Glomerular visceral epithelial cell (primary cell): ENCODE results near the gene EFCAB3.
"Not testable (repeated sequence)": the region's sequence is repeated elsewhere in the genome, so short reads cannot be mapped to it uniquely, and the experiment has no call there.

Experiments
- DNase-seq: peaks from one replicate; pipeline ENCODE4 v3.0.0-alpha.2; 2016; ENCODE audit errors: extremely low spot score

Gene EFCAB3

DNA sequence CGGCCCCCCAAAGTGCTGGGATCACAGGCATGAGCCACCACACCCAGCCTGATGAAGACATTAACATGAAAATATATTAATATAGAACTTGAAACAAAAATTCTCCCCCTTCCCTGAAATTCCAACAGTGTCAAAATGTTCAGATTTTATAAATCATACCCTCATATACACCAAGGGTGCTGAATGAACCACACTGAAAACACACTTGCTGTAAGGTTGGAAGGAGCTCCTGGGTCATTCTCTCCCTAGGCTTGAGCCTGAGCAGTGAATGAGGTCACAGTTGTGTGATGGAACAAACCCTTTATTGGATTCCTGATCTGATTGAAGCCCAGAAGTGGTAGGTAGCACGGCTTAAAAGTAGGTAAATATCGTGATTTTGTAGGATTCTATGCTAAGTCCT is at the start of gene EFCAB3:
Gene EFCAB3 (plus strand): TSS at position 301 of the 400 bp plus-strand sequence. CDS start 2,427 bp downstream, outside the sequence.
- no peak for DNase-seq

DNA sequence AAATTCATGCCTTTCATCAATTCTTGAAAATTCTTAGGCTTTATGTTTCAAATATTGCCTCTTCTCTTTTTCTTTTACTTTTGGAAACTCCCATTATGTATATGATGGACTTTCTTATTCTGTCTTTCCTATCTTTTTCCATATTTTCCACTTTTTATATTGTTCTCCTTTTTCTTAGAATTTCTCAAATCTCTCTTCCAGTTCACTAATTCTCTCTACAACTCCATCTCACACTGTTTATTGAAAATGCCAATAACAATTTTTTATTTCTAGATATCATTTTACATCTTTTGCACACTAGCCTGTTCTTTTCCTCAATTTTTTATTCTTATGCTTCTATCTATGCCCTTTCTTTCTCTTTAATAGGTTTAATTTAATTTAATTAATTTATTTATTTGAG is 43.8 kb upstream of the EFCAB3 start:
- no peak for DNase-seq

DNA sequence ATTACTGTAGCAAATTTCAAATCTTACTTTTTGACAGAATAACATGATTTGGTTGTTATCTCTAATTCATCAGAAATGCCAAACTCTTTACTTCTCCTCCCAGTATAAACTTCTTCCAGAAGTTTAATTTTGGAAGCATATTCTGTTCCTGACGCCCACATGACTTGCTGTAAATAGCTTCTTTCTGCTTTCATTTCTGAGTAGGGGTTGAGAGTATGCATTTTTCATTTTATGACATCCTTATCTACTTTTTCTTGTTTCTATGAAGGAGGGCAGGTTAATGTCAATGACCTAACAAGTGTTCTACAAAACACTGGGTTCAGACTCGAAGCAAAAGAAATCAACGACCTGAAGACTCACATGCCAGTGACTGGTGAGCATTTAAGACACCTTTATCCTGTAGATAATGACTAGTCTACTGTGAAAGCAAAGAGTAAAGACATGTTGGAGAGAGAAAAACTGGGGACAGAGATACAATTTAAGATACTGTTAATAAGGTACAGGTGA is 36.5 kb upstream of the EFCAB3 start:
- DNase-seq = no peak

DNA sequence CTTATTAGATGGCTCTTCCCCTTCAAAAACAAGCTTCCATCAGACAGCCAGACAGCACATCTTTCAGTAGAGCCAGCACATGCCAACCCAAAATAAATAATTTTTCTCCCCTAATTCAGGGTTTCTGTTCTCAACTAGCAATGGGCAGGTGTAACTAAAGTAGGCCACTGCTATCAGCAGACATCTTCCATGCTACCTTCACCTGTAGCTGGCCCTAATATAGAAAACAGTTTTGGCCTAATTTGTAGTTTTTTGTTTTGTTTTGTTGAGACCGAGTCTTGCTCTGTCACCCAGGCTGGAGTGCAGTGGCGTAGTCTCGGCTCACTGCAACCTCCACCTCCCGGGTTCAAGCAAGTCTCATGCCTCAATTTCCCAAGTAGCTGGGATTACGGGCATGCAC is 29.2 kb upstream of the EFCAB3 start:
- no peak for DNase-seq

DNA sequence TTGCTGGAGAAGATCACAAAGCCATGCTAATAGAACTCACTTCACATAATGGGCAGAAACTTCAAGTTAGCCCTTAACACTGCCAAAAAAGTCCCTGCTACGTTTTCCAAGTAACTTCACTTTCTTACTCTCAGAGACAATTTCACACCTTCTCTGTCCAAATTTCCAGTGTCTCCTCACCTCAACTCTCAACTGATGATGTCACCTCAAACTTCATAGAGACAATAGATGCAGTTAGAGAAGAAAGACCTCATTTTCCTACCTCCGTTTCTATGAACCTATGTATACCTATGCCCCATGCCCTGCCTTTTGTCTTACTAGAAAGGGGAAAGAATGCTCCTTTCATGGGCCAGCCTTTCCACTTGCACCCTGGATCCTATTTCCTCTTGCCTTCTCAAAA is 14.2 kb upstream of the EFCAB3 start:
- DNase-seq = no peak

DNA sequence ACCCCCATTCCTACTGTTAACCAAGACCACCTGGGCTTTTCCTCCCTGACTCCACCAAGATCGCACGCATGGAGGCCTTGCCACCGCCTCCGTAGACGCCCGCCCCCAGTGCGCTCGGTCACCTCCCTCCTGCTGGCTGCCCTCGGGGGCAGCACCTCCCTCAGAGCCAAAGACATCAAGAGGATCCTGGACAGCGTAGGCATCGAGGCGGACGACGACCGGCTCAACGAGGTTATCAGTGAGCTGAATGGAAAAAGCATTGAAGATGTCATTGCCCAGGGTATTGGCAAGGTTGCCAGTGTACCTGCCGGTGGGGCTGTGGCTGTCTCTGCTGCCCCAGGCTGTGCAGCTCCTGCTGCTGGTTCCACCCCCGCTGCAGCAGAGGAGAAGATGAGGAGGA is 1.2 kb downstream of the EFCAB3 start:
- no peak for DNase-seq

DNA sequence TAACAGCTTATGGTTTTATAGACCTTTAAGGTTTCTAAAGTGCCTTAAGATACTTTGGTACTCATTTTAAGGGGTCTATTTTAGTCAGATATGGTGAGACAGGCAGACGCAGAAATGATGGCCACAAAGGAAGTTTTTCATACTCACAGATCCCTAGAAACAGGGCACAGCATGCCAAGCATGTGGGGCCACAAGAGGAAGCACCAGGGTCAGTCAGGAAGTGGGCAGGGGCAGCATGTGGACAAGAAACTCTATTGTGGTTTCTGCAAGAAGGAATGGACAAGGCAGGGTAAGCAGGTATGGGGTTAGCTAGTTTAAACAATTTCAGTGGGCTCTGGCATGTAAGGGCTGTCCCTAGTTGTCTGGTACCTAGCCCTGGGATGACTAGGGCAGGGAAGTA is 8.5 kb downstream of the EFCAB3 start:
- no peak for DNase-seq

DNA sequence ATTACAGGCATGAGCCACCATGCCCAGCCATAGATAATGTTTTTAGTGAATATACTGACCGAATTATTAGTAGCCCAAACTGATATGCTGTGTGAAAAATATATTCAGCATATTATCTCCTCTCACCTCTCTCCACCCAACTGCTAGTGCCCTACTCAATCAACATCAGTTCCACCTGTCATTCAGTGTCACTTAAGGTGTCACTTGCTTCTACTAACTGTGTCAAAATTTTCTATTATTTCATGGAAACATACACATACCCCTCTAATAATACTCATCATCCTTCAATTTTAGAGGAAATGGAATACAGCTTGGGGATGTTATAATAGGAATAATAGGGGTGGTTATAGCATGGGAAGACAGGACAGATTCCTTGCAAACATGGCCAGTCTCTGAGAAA is 12.6 kb downstream of the EFCAB3 start:
- DNase-seq = no peak

DNA sequence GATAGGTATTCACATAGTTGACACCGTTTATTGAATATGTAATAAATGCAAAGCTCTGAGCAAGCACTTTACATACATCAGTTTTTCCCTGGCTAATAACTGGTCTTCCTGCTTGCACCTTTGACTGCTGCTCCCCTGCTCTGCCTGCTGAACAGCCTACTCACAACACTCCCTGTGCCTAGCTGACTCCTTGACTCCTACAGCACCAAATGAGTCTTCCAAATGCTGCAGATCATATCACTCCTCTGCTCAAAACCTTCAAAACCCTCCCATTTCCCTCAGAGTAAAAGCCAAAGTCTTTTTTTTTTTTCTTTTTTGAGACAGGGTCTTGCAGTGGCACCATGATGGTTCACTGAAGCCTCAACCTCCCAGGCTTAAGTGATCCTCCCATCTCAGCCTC is 18.5 kb downstream of the EFCAB3 start:
- DNase-seq = no peak

DNA sequence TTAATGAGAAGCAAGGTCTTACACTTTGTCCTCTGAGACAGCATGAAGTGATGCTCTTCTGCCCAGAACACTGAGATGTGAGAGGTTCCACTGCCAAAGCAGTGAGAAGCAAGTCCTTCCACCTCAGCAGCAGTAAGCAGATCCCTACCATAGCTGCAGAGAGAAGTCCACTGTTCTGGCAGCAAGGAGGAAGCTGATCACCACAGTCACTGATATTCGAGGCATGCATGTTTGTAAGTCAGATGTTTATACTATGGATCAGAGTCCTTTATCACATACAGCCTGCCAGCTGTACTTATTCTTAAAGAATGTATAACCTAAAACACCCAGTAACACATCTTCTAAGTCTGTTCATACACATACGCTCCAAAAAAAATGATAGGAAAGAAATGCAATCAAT is 25.1 kb downstream of the EFCAB3 start:
- DNase-seq = no peak

DNA sequence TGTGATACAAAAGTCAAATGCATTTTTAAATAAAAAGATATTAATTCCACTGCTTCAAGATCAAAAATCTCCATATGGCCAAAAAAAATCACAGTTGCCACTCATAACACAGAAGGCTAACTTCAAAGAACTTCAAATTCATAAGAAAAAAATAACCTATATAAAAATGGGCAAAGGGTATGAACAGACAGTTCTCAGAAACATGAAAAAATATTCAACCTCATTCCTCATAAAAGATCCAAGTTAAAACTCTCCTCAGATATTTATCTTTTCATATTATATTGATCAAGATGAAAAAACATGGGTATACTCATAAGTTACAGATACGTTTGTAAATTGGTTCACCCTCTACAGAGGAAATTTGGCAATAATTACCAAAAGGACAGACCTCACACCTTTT is 32.7 kb downstream of the EFCAB3 start:
- not testable (repeated sequence) for DNase-seq

DNA sequence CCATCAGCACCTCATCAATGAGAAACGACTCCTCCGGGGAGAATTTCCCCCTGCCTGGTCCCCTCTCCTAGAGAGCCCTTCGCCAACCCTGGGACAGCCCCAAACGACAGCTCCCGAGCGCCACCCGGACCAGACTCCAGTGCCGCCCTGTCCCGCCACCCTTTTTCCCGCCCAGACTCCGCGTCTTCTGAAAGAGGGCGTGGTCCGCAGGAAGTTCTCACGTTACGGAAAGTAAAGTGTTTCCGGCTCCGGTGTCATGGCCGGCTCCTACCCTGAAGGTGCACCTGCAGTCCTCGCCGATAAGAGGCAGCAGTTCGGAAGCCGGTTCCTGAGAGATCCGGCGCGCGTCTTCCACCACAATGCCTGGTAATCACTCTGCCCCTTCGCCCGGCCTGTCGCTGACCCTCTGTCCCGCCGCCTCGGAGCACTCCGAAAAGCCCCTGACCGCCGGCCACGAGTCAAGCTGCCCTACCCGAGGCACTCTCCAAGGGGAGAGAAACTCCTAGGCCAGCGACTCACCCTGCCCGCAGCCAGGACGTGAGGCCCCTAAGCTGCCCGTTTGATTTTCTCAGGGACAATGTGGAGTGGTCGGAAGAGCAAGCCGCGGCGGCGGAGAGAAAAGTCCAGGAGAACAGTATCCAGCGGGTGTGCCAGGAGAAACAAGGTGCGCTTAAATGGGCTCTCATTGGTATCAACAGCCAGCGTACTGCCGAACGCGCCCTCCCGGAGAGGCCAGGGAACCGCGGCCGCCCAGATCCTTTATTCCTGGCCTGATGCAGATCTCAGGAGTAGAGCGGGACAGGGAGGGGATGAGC is 43.5 kb downstream of the EFCAB3 start, which contains the start of gene METTL2A:
Gene METTL2A (plus strand): TSS at position 251 of the 815 bp plus-strand sequence. CDS start 6 bp downstream, at position 257.
- peak; percentile 92 for DNase-seq

DNA sequence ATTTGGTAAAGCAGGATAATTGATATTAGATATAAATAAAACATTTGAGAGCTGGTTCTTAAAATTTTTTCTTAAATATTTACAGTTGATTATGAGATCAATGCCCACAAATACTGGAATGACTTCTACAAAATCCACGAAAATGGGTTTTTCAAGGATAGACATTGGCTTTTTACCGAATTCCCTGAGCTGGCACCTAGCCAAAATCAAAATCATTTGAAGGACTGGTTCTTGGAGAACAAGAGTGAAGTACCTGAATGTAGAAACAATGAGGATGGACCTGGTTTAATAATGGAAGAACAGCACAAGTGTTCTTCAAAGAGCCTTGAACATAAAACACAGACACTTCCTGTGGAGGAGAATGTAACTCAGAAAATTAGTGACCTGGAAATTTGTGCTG is 45.9 kb downstream of the EFCAB3 start:
- DNase-seq = not testable (repeated sequence)

DNA sequence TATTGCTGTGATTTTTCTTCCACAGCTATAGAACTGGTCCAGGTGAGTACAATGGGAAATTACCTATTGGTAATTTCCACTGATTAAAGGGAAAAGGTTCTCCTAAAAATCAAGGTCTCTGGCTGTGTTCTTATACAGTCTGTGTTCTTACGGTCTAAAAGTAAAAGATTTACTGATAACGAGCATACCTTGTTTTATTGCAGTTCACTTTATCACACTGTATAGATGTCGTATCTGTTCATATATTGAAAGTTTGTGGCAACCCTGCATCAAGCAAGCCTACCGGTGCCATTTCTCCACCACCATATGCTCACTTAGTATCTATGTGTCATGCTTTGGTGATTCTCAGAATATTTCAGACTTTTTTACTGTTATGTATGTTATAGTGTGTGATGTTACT is 54.9 kb downstream of the EFCAB3 start:
- not testable (repeated sequence) for DNase-seq

DNA sequence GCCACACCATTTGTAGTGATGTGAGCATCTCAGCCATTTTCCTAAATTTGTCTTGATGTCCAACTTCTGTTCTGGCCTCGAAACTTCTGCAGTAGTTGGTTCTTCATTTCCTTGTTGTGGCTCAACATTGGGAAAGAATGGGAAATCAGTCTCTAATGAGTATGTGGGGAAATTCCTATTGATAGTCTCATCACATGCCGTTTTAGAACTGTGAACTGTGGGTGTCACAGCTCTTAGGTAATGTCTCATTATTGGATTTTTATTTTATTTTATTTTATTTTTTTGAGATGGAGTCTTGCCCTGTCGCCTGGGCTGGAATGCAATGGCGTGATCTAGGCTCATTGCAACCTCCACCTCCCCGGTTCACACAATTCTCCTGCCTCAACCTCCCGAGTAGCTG is 60.8 kb downstream of the EFCAB3 start:
- not testable (repeated sequence) for DNase-seq

DNA sequence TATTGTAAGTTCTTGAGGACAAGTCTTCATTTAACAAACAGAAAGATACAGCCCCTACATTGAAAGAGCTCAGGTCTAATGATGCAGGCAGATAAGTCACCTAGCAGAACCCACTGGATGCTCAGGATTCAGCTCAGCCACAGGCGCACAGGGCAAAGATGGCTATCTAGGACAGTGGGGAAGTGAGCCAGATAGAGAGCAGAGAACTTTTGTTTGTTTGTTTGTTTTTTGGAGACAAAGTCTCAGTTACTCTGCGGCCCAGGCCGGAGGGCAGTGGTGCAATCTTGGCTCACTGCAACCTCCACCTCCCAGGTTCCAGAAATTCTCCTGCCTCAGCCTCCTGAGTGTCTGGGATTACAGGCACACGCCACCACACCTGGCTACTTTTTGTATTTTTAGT is 63.7 kb downstream of the EFCAB3 start:
- DNase-seq = no peak

DNA sequence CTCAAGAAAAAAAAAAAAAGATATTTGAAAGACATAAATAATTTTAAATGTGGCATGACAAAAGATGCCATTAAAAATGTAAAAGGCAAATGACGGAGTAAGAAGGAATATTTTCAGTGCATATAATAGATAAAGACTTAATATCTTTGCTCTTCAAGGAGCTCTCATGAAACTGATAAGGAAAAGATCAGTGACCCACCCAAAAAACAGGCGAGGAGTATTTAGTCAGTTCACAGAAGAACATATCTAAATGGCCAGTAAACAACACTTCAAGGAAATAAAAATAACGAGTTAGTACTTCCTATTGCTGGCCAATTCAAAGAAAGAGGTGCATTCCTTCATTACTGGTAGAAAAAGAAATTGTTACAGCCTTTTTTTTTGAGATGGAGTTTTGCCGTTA is 65.4 kb downstream of the EFCAB3 start:
- DNase-seq = not testable (repeated sequence)

DNA sequence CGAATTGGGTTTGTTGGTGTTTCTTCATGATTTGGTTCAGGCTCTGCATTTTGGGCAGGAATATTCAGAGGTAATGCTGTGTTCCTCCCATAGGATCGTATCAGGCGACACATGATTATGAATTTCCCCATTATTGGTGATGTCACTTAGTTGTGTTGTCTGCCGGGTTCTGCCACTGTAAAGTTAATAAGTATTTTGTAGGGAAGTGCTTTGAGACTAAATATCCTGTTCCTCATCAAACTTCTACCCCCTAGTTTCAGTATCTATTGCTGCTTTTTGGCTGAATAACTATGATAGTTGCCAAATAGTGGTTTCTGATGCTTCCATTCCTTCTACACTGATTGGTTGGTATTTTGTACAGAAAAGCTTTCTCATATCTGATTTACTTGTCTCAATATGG is 71.8 kb downstream of the EFCAB3 start:
- DNase-seq = not testable (repeated sequence)

DNA sequence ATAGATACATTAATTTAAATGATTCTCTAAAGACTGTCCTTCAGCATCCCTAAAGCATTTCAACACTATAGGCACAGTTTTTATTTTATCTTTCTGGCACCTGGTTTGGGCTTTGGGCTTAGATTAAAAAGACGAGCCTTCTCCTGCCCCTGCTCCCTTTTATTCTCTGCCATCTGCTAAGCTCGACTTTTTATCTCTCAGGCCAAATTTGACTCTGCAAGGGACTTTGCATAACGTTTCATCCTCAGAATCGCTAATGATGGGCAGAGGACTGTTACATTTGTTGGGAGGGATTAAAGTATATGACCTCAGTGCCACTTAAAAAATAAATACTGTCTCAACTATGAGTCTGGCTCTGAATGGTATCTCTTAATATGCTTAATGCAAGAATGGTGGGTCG is 72.7 kb downstream of the EFCAB3 start:
- DNase-seq = not testable (repeated sequence)

DNA sequence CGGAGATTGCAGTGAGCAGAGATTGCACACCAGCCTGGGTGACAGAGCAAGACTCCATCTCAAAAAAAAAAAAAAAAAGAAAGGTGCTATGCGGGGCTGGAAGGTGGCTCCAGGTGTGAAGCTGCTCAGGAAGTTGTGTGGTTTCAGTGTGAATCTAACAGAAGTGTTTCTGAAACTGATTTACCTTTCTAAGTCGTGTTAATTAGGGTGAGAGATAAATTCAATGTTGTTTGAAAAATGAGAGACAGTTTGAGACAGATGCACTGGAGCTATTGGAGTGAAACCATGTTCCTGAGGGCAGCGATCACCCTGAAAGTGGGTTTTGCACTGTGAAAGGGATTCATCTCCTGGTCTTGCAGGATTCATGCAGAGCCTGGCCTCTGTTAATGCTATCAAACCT is 73.3 kb downstream of the EFCAB3 start:
- not testable (repeated sequence) for DNase-seq

DNA sequence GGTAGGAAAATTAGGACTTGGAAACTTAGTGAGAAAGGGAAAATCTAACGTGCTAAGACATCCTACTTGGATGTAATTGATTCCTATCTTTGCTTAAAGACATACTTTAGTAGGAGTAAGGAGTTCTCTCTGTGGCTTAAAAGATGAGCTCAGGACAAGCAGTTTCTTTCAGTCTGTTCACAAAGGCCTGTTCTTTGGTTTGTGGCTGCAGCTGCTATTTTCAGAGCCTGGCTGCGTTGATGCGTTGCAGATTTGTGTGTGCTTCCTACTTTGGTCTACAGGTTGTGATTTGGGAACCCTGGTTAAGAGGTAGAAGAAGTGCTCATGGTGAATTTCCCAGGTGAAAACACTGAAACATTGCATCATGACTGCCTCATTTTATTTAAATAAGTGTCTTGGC is 73.8 kb downstream of the EFCAB3 start:
- DNase-seq = not testable (repeated sequence)

DNA sequence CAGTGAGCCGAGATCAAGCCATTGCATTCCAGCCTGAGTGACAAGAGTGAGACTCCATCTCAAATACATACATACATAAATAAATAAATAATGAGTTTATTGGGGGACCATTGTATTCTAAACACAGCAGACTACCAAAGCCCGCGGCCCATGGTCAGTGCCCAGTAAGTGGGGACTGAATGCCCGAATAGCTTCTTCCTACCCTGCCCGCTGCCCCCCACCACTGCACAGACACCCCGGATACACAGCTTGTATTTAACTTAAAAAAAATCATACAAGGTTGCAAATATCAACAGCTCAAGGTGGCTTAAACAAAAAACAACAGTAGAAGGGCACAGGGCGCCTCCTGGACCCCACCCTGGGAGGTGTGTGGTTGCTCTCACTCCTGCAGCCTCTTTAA is 75.7 kb downstream of the EFCAB3 start:
- no peak for DNase-seq

DNA sequence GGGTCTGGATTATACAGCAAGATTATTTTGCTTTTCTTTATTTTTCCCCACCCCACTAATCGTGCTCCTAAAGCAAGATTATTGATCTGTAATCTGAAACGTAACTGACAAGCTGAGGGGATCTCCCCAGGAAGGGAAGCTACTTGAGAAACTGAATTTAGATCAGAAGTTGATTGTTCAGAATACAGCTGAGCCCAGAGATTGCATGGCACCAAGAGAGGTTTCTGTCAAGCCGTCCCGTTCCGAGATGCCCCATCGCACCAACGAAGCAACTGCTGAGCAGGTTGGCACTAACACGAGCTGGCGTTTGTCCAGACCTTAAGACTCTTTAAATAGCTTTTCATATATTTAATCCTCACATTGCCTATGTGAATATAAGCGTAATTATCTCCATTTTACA is 78.1 kb downstream of the EFCAB3 start:
- not testable (repeated sequence) for DNase-seq
